GM23248 (cell line): ENCODE measurements around the gene CAPS.

Experiments
- EZH2 ChIP-seq: fragments of 200-600 bp; sonication (generic); IDR thresholded peaks from 2 replicates; pipeline ENCODE4 v1.6.1; 2018; ENCODE audit warnings: antibody characterized with exemption, mild to moderate bottlenecking; ENCODE audit not compliant: insufficient read depth, poor library complexity, severe bottlenecking
- EZH2phosphoT487 ChIP-seq: fragments of 200-600 bp; sonication (generic); IDR thresholded peaks from 2 replicates; pipeline ENCODE4 v1.6.1; 2018; ENCODE audit warnings: antibody characterized with exemption, moderate library complexity, mild to moderate bottlenecking, low read depth; ENCODE audit not compliant: insufficient read depth

- TF ChIP-seq EZH2phosphoT487 (no peak), EZH2 (no peak)
Measured at GRCh38 chr19:5895409-5895808, 18.6 kb upstream of the CAPS start.
